Psoas muscle (tissue), 8 donors: ENCODE measurements around the gene SLC25A47. TPM values are rescaled to one million over a fixed set of nuclear protein-coding genes. Genes with fewer than 3 reads are reported as not detected.
"Not testable (repeated sequence)": the region's sequence is repeated elsewhere in the genome, so short reads cannot be mapped to it uniquely, and the experiment has no call there.

Source experiments
- ATAC-seq, 4 donors: fragments of 200-7000 bp; cut with Tn5 transposase; one replicate each; pipeline ENCODE4 v1.9.1; 2020; ENCODE audit warnings: moderate library complexity in 3 of 4, mild to moderate bottlenecking in 2 of 4
- DNase-seq, 2 donors: peaks; one replicate each; pipeline ENCODE4 v3.0.0-alpha.2; 2020
- H3K27ac ChIP-seq: fragments of 200-600 bp; one replicate; pipeline ENCODE4 v1.8.0; 2022
- H3K27me3 ChIP-seq, 3 donors: fragments of 200-600 bp in 1 of 3; one replicate each; pipeline versions ENCODE4 v1.6.1 to v1.8.0; 2013 to 2022; ENCODE audit warnings: low read length in 2 of 3, mild to moderate bottlenecking in 2 of 3, moderate library complexity in 1 of 3; ENCODE audit not compliant: insufficient read depth in 3 of 3
- H3K36me3 ChIP-seq, 2 donors: fragments of 200-600 bp in 1 of 2; one replicate each; pipeline versions ENCODE4 v1.6.1 to v1.8.0; 2013 to 2022; ENCODE audit warnings: low read depth in 1 of 2, mild to moderate bottlenecking in 1 of 2, moderate library complexity in 1 of 2; ENCODE audit not compliant: insufficient read depth in 1 of 2
- H3K4me1 ChIP-seq: fragments of 200-600 bp; one replicate; pipeline ENCODE4 v1.8.0; 2022
- H3K4me3 ChIP-seq: fragments of 200-600 bp; one replicate; pipeline ENCODE4 v1.8.0; 2022; ENCODE audit warnings: mild to moderate bottlenecking
- H3K9me3 ChIP-seq: fragments of 200-600 bp; one replicate; pipeline ENCODE4 v1.8.0; 2022
- CTCF ChIP-seq: fragments of 200-600 bp; IDR thresholded peaks from one replicate; pipeline ENCODE4 v1.8.0; 2022; ENCODE audit warnings: antibody characterized with exemption
- WGBS, 3 donors: extraction: QIAGEN DNeasy Blood & Tissue Kit; methylation state at CpG; one replicate each; pipeline versions ENCODE4 v1.1.6 to v1.1.7; 2013; 5-methylcytosine and 5-hydroxymethylcytosine counted together
- intact Hi-C, 2 donors: fragments of 100-400 bp; cut with DNase I; formaldehyde crosslinking; loops; one replicate each; pipeline versions ENCODE4 v1.11.0 to v1.14.2; 2022
- polyA plus RNA-seq, 3 donors: library from polyadenylated mRNA; stranded (reverse); fragments of 200-250 nt; gene quantifications; one replicate each; pipeline ENCODE4 v1.2.3, GENCODE V29; 2013
- total RNA-seq, 4 donors: library from RNA; stranded (reverse); fragmentation: NEBNext Ultra II Directional in 2 of 4; extraction: Animal tissue kit (Norgen Biotek cat#: 25700) in 2 of 4; gene quantifications; one replicate each; pipeline versions ENCODE4 v1.2.1 to v1.2.4, GENCODE V29; 2021 to 2023
- donor health status: healthy with polysubstance abuse.
- donor health status: DM: no; HTN: no; CAD: no; lungs with moderate emphysema.
- donor health status: Bipolar disorder and iron deficiency.
- donor health status: healthy.
- donor health status: DM: yes; HTN: yes; CAD: no.
- donor health status: DM: no; HTN: no; CAD: no.
- donor health status: DM: no; HTN: no; CAD: no.
- donor health status: DM: yes; HTN: yes; CAD: no.

The SLC25A47 gene
- total and polyA plus RNA-seq, 7 donors, result 0.03 to 0.12 TPM; not detected in 5

- H3K9me3 ChIP-seq, result no peaks in the 10 kb centered on the region
- intact Hi-C loops, result no loop called here
- H3K27ac ChIP-seq, result peak overlapping the region; percentile 6
- DNase-seq (no peak), ATAC-seq (no peak)
- no peak overlapping the region for H3K4me3 ChIP-seq
- WGBS, 3 donors, result 81 to 91% (median 89%) methylated on average over 2 of the region's 2 CpGs
- TF ChIP-seq CTCF, result no peak
- no peaks in the 10 kb centered on the region for H3K27me3 ChIP-seq
- peaks cover 3 to 17% of the 10 kb centered on the region in 2 donors for H3K36me3 ChIP-seq
- H3K4me1 ChIP-seq, result peaks cover 15% of the 10 kb centered on the region
Measured at GRCh38 chr14:100294963-100295330, 28.2 kb upstream of the SLC25A47 start.

GRCh38 chr14:100295376-100296105 lies 27.6 kb upstream of the SLC25A47 start:
- H3K27ac ChIP-seq, result peak overlapping the region; percentile 6
- H3K27me3 ChIP-seq, result no peaks in the 10 kb centered on the region
- peak in 1 of 2 donors; percentile 43 for DNase-seq
- H3K9me3 ChIP-seq, result no peaks in the 10 kb centered on the region
- H3K36me3 ChIP-seq, result peaks cover 3 to 17% of the 10 kb centered on the region in 2 donors
- ATAC-seq, result no peak
- intact Hi-C loops, result no loop called here
- 90 to 91% (median 90%) methylated on average over 16 of the region's 16 CpGs for WGBS, 3 donors
- no peak for TF ChIP-seq CTCF
- H3K4me3 ChIP-seq, result no peak overlapping the region
- H3K4me1 ChIP-seq, result peaks cover 15% of the 10 kb centered on the region

- intact Hi-C loops, result no loop called here
Measured at GRCh38 chr14:100296106-100296651, 27.0 kb upstream of the SLC25A47 start.

GRCh38 chr14:100296729-100297128 lies 26.4 kb upstream of the SLC25A47 start:
- Histone ChIP-seq H3K27ac (peak overlapping the region; percentile 60), H3K4me1 (peaks cover 15% of the 10 kb centered on the region)
- H3K36me3 ChIP-seq, H3K4me3 ChIP-seq, H3K9me3 ChIP-seq, intact Hi-C loops, H3K27me3 ChIP-seq: not testable (repeated sequence)
- WGBS, 3 donors, result 73 to 88% (median 73%) methylated on average over 10 to 11 of the region's 11 CpGs
- DNase-seq (peak in 1 of 2 donors; percentile 28), ATAC-seq (peak in 1 of 4 donors; percentile 2)

More at GRCh38 chr14:100296106-100296651, 27.0 kb upstream of the SLC25A47 start:
- peak overlapping the region; percentile 60 for H3K27ac ChIP-seq
- 80 to 84% (median 82%) methylated on average over 9 of the region's 9 CpGs for WGBS, 3 donors
- TF ChIP-seq CTCF, result no peak
- DNase-seq (peak in 1 of 2 donors; percentile 45), ATAC-seq (no peak)
- peaks cover 3 to 13% of the 10 kb centered on the region in 2 donors for H3K36me3 ChIP-seq
- no peaks in the 10 kb centered on the region for H3K9me3 ChIP-seq
- no peak overlapping the region for H3K4me3 ChIP-seq
- no peaks in the 10 kb centered on the region for H3K27me3 ChIP-seq
- H3K4me1 ChIP-seq, result peaks cover 15% of the 10 kb centered on the region
